DOHH2 (cell line): ENCODE measurements around the gene ABCA1.

Experiments used
- H3F3A ChIP-seq: fragments of 200-600 bp; sonication (generic), shearing (Covaris generic); 2 replicates; pipeline ENCODE4 v1.6.0; 2016; ENCODE audit warnings: antibody characterized with exemption, mild to moderate bottlenecking; ENCODE audit not compliant: control insufficient read depth, insufficient read depth
- H3K27ac ChIP-seq: fragments of 200-600 bp; sonication (generic); 2 replicates; pipeline ENCODE4 v1.5.1; 2014; ENCODE audit warnings: low read depth, mild to moderate bottlenecking, low read length, moderate library complexity
- H3K27me3 ChIP-seq: fragments of 200-600 bp; sonication (generic); 2 replicates; pipeline ENCODE4 v1.6.1; 2014; ENCODE audit warnings: mild to moderate bottlenecking, low read length, mixed read lengths; ENCODE audit not compliant: control insufficient read depth
- H3K36me3 ChIP-seq: fragments of 200-600 bp; sonication (generic); 2 replicates; pipeline ENCODE4 v1.6.1; 2014; ENCODE audit warnings: mild to moderate bottlenecking, low read length, moderate library complexity, mixed read lengths; ENCODE audit not compliant: control insufficient read depth
- H3K4me1 ChIP-seq: fragments of 200-600 bp; sonication (generic); 2 replicates; pipeline ENCODE4 v1.6.1; 2014; ENCODE audit warnings: mild to moderate bottlenecking, low read length, mixed read lengths; ENCODE audit not compliant: control insufficient read depth
- H3K4me2 ChIP-seq: fragments of 200-600 bp; sonication (generic); 2 replicates; pipeline ENCODE4 v1.6.0; 2014; ENCODE audit warnings: mild to moderate bottlenecking, low read length, moderate library complexity
- H3K4me3 ChIP-seq: fragments of 200-600 bp; sonication (generic); 2 replicates; pipeline ENCODE4 v1.5.1; 2014; ENCODE audit warnings: mild to moderate bottlenecking, low read length, mixed read lengths
- H3K79me2 ChIP-seq: fragments of 200-600 bp; sonication (generic); 2 replicates; pipeline ENCODE4 v1.6.1; 2014; ENCODE audit warnings: mild to moderate bottlenecking, low read length, mixed read lengths; ENCODE audit not compliant: control insufficient read depth
- H3K9me2 ChIP-seq: fragments of 200-600 bp; sonication (generic); replicated peaks from 2 replicates; pipeline ENCODE4 v1.6.1; 2014; ENCODE audit warnings: mild to moderate bottlenecking, low read length, mixed read lengths; ENCODE audit not compliant: control insufficient read depth
- H3K9me3 ChIP-seq: fragments of 200-600 bp; sonication (generic); 2 replicates; pipeline ENCODE4 v1.6.1; 2014; ENCODE audit warnings: antibody characterized with exemption, low read length, mixed read lengths; ENCODE audit not compliant: control insufficient read depth, insufficient read depth
- H4K20me1 ChIP-seq: fragments of 200-600 bp; sonication (generic); 2 replicates; pipeline ENCODE4 v1.6.0; 2014; ENCODE audit warnings: low read depth, mild to moderate bottlenecking, antibody characterized with exemption, low read length, moderate library complexity; ENCODE audit not compliant: control insufficient read depth, insufficient read depth
- EZH2phosphoT487 ChIP-seq: fragments of 200-600 bp; sonication (generic); IDR thresholded peaks from 2 replicates; pipeline ENCODE4 v1.6.1; 2017; ENCODE audit warnings: borderline replicate concordance, mild to moderate bottlenecking, antibody characterized with exemption, low read length, moderate library complexity, mixed read lengths
- TF ChIP-seq, protein P1 (sequence below): fragments of 200-600 bp; sonication (generic); IDR thresholded peaks from one replicate; pipeline ENCODE4 v1.5.1; 2014; ENCODE audit warnings: antibody characterized with exemption, mild to moderate bottlenecking, low read depth, low read length; ENCODE audit not compliant: poor library complexity, severe bottlenecking

Gene ABCA1

DNA sequence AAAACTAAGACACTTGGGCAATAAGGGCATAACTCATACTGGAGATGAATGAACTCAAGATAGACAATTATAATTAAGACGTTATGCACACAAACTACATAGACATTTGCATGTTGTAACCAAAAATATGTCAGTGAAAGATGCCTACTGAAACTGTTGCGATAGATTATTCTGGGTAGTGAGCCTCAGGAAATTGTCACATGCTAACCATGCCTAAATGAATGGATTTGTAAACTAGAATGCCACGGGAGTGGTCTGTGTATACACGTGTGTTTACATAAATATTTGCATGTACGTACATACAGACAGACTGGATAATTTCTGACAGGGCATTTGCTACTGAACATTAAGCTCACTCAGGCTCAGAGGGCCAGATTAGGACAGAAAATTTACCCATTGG is 162.8 kb downstream of the ABCA1 start:
- Histone ChIP-seq H3K9me3 (no peaks in the 10 kb centered on the region), H3K4me1 (peaks cover 48% of the 10 kb centered on the region), H3K4me3 (peak overlapping the region; percentile 85), H3K27ac (peak overlapping the region; percentile 87), H3K4me2 (peak overlapping the region; percentile 95), H3K36me3 (peaks cover 23% of the 10 kb centered on the region), H3K27me3 (no peaks in the 10 kb centered on the region), H4K20me1 (no peaks in the 10 kb centered on the region), H3K79me2 (peaks cover 29% of the 10 kb centered on the region), H3F3A (peaks cover 34% of the 10 kb centered on the region), H3K9me2 (no peaks in the 10 kb centered on the region)
- no peak for TF ChIP-seq EZH2phosphoT487
- TF ChIP-seq, protein P1, sequence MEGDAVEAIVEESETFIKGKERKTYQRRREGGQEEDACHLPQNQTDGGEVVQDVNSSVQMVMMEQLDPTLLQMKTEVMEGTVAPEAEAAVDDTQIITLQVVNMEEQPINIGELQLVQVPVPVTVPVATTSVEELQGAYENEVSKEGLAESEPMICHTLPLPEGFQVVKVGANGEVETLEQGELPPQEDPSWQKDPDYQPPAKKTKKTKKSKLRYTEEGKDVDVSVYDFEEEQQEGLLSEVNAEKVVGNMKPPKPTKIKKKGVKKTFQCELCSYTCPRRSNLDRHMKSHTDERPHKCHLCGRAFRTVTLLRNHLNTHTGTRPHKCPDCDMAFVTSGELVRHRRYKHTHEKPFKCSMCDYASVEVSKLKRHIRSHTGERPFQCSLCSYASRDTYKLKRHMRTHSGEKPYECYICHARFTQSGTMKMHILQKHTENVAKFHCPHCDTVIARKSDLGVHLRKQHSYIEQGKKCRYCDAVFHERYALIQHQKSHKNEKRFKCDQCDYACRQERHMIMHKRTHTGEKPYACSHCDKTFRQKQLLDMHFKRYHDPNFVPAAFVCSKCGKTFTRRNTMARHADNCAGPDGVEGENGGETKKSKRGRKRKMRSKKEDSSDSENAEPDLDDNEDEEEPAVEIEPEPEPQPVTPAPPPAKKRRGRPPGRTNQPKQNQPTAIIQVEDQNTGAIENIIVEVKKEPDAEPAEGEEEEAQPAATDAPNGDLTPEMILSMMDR: no peak

DNA sequence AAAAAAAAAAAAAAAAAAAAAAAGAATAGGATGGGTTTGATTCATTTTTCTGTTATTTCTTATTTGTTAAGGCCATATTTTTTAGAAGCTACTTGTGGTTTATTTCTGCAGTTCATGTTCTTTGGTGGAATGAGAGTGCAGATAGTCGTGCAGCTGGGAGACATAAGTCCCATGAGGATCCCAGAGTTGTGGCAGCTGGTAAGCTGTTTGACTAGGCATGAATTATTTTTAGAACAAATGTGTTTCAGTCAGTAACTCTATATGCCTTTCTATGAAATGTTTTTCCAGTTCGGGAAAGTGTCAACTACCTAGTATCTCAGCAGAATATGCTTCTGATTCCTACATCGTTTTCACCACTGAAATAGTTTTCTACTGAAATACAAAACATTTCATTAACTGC is 169.0 kb downstream of the ABCA1 start:
- Histone ChIP-seq H3K27ac (no peak overlapping the region), H3K36me3 (peaks cover 8% of the 10 kb centered on the region)

DNA sequence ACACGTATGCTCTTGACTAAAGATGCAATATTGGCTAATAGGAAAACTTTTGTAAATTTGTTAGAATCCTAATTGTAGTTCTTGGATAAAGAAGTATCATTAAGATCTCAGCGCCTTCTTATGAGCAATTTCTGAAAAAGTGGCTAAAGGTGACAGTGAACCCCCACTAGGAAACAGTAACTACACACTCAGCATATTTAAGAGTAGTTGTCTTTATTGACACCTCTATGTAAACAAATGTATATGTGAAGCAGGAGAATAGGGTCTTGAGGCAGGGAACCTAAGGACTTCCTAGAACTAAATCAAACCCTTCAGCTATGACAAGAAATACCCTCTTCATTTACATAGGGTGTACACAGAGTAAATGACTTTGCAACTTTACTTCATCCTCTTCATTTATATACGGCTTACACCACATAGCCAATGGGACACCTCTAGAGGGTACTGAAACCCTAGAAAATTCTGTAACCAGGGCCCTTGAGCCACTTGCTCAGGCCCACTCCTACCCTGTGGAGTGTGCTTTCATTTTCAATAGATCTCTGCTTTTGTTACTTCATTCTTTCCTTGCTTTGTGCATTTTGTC is 177.7 kb downstream of the ABCA1 start:
- Histone ChIP-seq H3K79me2 (peaks cover 27% of the 10 kb centered on the region), H3K27me3 (no peaks in the 10 kb centered on the region), H4K20me1 (no peaks in the 10 kb centered on the region), H3K4me3 (no peak overlapping the region), H3K9me2 (no peaks in the 10 kb centered on the region), H3K27ac (no peak overlapping the region), H3F3A (peaks cover 10% of the 10 kb centered on the region), H3K4me1 (peaks cover 38% of the 10 kb centered on the region), H3K36me3 (peaks cover 37% of the 10 kb centered on the region), H3K4me2 (peak overlapping the region; percentile 88; the same call in 1 of the 2 replicates), H3K9me3 (no peaks in the 10 kb centered on the region)
- TF ChIP-seq EZH2phosphoT487: no peak
- TF ChIP-seq, protein P1: no peak

More for the DNA sequence above, 169.0 kb downstream of the ABCA1 start:
- Histone ChIP-seq H3K9me3 (no peaks in the 10 kb centered on the region), H3K4me1 (peaks cover 8% of the 10 kb centered on the region; the same call in 1 of the 2 replicates), H3K4me3 (no peak overlapping the region), H4K20me1 (no peaks in the 10 kb centered on the region), H3K9me2 (no peaks in the 10 kb centered on the region), H3K79me2 (no peaks in the 10 kb centered on the region), H3K4me2 (no peak overlapping the region), H3F3A (peaks cover 10% of the 10 kb centered on the region), H3K27me3 (no peaks in the 10 kb centered on the region)
- TF ChIP-seq, protein P1: no peak
- TF ChIP-seq EZH2phosphoT487: no peak
